WTC11 (cell line): ENCODE data around the gene KARS1. TPM values are rescaled to one million over a fixed set of nuclear protein-coding genes. Genes with fewer than 3 reads are reported as not detected.

Source experiments
- ATAC-seq: fragments of 200-7000 bp; cut with Tn5 transposase; 2 replicates; pipeline ENCODE4 v1.10.0; 2021; ENCODE audit warnings: mild to moderate bottlenecking, moderate library complexity
- CTCF ChIA-PET: fragments of 300-600 bp; sonication (Branson Sonifier 250); formaldehyde crosslinking; loops from one replicate; lab custom pipeline; 2021; ENCODE audit warnings: antibody characterized with exemption; lab: Charles Lee
- POLR2A ChIA-PET: fragments of 350-600 bp; sonication (Branson Sonifier 250); formaldehyde crosslinking; loops from one replicate; lab custom pipeline; 2021; ENCODE audit warnings: antibody characterized with exemption; lab: Charles Lee
- DNase-seq: peaks from one replicate; pipeline ENCODE4 v3.0.0; 2021; ENCODE audit warnings: low spot score
- H3K27ac Mint-ChIP-seq: 2 replicates; pipeline ENCODE4 v1.8.0; 2021; ENCODE audit warnings: mixed read lengths
- H3K27me3 Mint-ChIP-seq: 2 replicates; pipeline ENCODE4 v1.8.0; 2021; ENCODE audit warnings: low read depth, mild to moderate bottlenecking, moderate library complexity, mixed read lengths
- H3K36me3 Mint-ChIP-seq: 2 replicates; pipeline ENCODE4 v1.8.0; 2021; ENCODE audit warnings: mixed read lengths
- H3K4me1 Mint-ChIP-seq: 2 replicates; pipeline ENCODE4 v1.8.0; 2022; ENCODE audit warnings: mixed read lengths
- H3K4me3 Mint-ChIP-seq: 2 replicates; pipeline ENCODE4 v1.8.0; 2021; ENCODE audit warnings: mild to moderate bottlenecking, moderate library complexity, mixed read lengths
- H3K9me3 Mint-ChIP-seq: 2 replicates; pipeline ENCODE4 v1.8.0; 2021; ENCODE audit warnings: mixed read lengths
- ETV6 ChIP-seq: sonication (generic); formaldehyde crosslinking; IDR thresholded peaks from 2 replicates; pipeline ENCODE4 v1.8.1; 2022; ENCODE audit warnings: mild to moderate bottlenecking, missing genetic modification reagents
- NFATC4 ChIP-seq: fragments of 250-450 bp; sonication (Bioruptor Pico); IDR thresholded peaks from 2 replicates; pipeline ENCODE4 v1.9.0; 2021; ENCODE audit warnings: mild to moderate bottlenecking
- SOX15 ChIP-seq: fragments of 250-450 bp; sonication (Bioruptor Pico); IDR thresholded peaks from 2 replicates; pipeline ENCODE4 v1.9.0; 2021; ENCODE audit warnings: mild to moderate bottlenecking
- TEAD4 ChIP-seq: sonication (generic); formaldehyde crosslinking; IDR thresholded peaks from 2 replicates; pipeline ENCODE4 v1.8.0; 2022; ENCODE audit warnings: mild to moderate bottlenecking, missing genetic modification reagents
- ZNF396 ChIP-seq: fragments of 250-450 bp; sonication (Bioruptor Pico); IDR thresholded peaks from 2 replicates; pipeline ENCODE4 v1.8.0; 2021; ENCODE audit warnings: mild to moderate bottlenecking, moderate library complexity, borderline replicate concordance
- total RNA-seq: library from RNA; stranded (reverse); gene quantifications from 3 replicates; pipeline ENCODE4 v1.2.3, GENCODE V29; 2021
- TF ChIP-seq, protein P1 (sequence below): sonication (generic); formaldehyde crosslinking; IDR thresholded peaks from 2 replicates; pipeline ENCODE4 v1.8.1; 2023; ENCODE audit warnings: mild to moderate bottlenecking, missing genetic modification reagents, borderline replicate concordance
- TF ChIP-seq, protein P2 (sequence below): sonication (generic); formaldehyde crosslinking; IDR thresholded peaks from 2 replicates; pipeline ENCODE4 v1.8.0; 2023; ENCODE audit warnings: mild to moderate bottlenecking, missing genetic modification reagents
- TF ChIP-seq, protein P3 (sequence below): fragments of 200-600 bp; IDR thresholded peaks from 2 replicates; pipeline ENCODE4 v1.8.0; 2022; ENCODE audit warnings: antibody characterized with exemption
- TF ChIP-seq, protein P4 (sequence below): fragments of 250-450 bp; sonication (Bioruptor Pico); IDR thresholded peaks from 2 replicates; pipeline ENCODE4 v1.9.0; 2021; ENCODE audit warnings: mild to moderate bottlenecking, borderline replicate concordance
- TF ChIP-seq, protein P5 (sequence below): sonication (generic); formaldehyde crosslinking; conservative IDR thresholded peaks from 2 replicates; pipeline ENCODE4 v1.8.1; 2023; ENCODE audit warnings: mild to moderate bottlenecking, low read depth, missing genetic modification reagents, moderate library complexity

Gene KARS1
- total RNA-seq, 1 experiment from 2014 or later: 199 TPM

DNA sequence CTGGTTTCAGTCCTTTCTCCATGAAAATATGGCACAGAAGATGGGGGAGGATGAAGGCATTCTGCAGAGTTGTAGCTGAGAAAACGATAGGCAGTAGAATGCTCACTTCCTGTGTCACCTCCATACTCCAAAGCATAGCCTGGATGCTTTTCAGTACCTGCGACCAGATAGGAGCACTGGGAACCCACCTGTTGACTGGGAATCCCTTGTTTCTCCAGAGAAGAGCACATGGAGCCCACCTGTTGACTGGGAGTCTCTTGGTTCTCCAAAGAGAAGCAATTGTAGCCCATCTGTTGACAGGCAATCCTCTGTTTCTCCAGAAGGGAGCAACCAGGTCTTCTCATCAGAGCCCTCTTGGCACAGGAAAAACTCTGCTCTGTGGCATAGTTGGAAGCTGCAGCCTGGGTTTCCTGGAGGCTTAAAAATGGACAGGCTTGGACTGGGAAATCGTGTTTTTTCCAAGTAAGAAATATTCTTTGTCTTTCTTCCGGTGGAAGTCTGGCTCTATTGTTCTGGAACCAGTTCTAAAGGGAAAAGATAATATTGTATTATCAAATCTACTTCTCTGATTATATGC lies 13.3 kb upstream of the KARS1 start:
- Mint-ChIP-seq H3K27ac (no peak overlapping the region), H3K27me3 (no peaks in the 10 kb centered on the region; the same call in 1 of the 2 replicates), H3K36me3 (peaks cover 20% of the 10 kb centered on the region), H3K4me1 (no peaks in the 10 kb centered on the region), H3K9me3 (peaks cover 13% of the 10 kb centered on the region), H3K4me3 (no peak overlapping the region)
- ATAC-seq: no peak
- no peak for TF ChIP-seq TEAD4 (CRISPR knock-in tag)
- TF ChIP-seq, protein P1, sequence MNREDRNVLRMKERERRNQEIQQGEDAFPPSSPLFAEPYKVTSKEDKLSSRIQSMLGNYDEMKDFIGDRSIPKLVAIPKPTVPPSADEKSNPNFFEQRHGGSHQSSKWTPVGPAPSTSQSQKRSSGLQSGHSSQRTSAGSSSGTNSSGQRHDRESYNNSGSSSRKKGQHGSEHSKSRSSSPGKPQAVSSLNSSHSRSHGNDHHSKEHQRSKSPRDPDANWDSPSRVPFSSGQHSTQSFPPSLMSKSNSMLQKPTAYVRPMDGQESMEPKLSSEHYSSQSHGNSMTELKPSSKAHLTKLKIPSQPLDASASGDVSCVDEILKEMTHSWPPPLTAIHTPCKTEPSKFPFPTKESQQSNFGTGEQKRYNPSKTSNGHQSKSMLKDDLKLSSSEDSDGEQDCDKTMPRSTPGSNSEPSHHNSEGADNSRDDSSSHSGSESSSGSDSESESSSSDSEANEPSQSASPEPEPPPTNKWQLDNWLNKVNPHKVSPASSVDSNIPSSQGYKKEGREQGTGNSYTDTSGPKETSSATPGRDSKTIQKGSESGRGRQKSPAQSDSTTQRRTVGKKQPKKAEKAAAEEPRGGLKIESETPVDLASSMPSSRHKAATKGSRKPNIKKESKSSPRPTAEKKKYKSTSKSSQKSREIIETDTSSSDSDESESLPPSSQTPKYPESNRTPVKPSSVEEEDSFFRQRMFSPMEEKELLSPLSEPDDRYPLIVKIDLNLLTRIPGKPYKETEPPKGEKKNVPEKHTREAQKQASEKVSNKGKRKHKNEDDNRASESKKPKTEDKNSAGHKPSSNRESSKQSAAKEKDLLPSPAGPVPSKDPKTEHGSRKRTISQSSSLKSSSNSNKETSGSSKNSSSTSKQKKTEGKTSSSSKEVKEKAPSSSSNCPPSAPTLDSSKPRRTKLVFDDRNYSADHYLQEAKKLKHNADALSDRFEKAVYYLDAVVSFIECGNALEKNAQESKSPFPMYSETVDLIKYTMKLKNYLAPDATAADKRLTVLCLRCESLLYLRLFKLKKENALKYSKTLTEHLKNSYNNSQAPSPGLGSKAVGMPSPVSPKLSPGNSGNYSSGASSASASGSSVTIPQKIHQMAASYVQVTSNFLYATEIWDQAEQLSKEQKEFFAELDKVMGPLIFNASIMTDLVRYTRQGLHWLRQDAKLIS (CRISPR knock-in tag): no peak
- POLR2A ChIA-PET: interaction anchor here (0.6 kb wide), 1 partner anchor 124 kb away, joined by 4 read pairs; no protein-coding TSS in a partner anchor
- CTCF ChIA-PET: no interaction called here
- no peak for DNase-seq

DNA sequence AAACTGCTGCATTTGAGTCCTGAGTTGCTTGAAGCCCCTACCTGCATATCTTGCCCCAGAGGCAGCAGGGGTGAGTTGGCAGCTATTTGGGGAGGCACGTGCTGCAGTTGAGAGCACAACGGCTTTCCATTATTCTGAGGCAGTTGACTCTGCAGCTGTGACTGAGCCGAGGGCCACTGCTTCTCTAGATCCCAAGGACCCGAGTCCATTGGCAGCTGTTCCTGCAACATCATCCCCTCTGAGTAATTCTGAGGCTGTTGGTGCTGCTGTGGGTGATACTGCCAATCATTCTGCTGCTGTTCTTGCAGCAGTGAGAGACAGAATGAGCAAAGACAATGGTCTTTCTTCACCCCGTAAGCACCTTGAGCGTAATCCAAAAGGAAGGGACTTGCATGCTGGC lies 12.9 kb upstream of the KARS1 start:
- CTCF ChIA-PET: no interaction called here

DNA sequence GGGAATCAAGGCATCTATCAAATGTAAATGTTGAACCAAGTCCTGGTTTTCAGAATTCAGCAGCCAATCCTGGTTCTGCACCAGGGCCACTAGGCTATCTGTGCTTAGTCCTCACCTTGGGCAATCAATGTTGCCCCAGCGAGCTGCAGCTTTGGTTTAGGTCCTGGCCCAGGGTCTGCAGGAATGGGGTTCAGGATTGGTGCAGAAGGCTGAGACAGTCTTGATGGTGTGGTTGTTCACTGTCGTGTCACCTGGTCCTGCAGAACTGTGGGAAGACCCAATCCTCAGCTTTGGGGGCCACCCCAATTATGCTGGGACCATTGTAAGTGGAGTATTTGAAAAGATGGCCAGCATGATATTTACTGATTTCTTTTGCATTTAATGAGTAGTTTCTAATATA lies 10.7 kb upstream of the KARS1 start:
- H3K9me3 Mint-ChIP-seq: no peaks in the 10 kb centered on the region
- POLR2A ChIA-PET: no interaction called here
- no peak overlapping the region for H3K27ac Mint-ChIP-seq
- no peaks in the 10 kb centered on the region for H3K27me3 Mint-ChIP-seq
- CTCF ChIA-PET: no interaction called here
- H3K4me1 Mint-ChIP-seq: no peaks in the 10 kb centered on the region
- peaks cover 39% of the 10 kb centered on the region for H3K36me3 Mint-ChIP-seq
- H3K4me3 Mint-ChIP-seq: no peak overlapping the region
- DNase-seq: no peak
- no peak for ATAC-seq
- TF ChIP-seq NFATC4: no peak
- TF ChIP-seq, protein P2, sequence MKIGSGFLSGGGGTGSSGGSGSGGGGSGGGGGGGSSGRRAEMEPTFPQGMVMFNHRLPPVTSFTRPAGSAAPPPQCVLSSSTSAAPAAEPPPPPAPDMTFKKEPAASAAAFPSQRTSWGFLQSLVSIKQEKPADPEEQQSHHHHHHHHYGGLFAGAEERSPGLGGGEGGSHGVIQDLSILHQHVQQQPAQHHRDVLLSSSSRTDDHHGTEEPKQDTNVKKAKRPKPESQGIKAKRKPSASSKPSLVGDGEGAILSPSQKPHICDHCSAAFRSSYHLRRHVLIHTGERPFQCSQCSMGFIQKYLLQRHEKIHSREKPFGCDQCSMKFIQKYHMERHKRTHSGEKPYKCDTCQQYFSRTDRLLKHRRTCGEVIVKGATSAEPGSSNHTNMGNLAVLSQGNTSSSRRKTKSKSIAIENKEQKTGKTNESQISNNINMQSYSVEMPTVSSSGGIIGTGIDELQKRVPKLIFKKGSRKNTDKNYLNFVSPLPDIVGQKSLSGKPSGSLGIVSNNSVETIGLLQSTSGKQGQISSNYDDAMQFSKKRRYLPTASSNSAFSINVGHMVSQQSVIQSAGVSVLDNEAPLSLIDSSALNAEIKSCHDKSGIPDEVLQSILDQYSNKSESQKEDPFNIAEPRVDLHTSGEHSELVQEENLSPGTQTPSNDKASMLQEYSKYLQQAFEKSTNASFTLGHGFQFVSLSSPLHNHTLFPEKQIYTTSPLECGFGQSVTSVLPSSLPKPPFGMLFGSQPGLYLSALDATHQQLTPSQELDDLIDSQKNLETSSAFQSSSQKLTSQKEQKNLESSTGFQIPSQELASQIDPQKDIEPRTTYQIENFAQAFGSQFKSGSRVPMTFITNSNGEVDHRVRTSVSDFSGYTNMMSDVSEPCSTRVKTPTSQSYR (CRISPR knock-in tag): no peak
- TF ChIP-seq, protein P3, sequence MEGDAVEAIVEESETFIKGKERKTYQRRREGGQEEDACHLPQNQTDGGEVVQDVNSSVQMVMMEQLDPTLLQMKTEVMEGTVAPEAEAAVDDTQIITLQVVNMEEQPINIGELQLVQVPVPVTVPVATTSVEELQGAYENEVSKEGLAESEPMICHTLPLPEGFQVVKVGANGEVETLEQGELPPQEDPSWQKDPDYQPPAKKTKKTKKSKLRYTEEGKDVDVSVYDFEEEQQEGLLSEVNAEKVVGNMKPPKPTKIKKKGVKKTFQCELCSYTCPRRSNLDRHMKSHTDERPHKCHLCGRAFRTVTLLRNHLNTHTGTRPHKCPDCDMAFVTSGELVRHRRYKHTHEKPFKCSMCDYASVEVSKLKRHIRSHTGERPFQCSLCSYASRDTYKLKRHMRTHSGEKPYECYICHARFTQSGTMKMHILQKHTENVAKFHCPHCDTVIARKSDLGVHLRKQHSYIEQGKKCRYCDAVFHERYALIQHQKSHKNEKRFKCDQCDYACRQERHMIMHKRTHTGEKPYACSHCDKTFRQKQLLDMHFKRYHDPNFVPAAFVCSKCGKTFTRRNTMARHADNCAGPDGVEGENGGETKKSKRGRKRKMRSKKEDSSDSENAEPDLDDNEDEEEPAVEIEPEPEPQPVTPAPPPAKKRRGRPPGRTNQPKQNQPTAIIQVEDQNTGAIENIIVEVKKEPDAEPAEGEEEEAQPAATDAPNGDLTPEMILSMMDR: no peak
- TF ChIP-seq ZNF396 (CRISPR knock-in tag): no peak

More for the DNA sequence above, 12.9 kb upstream of the KARS1 start:
- ATAC-seq (no peak), DNase-seq (no peak)
- Mint-ChIP-seq H3K4me1 (no peaks in the 10 kb centered on the region), H3K4me3 (no peak overlapping the region), H3K27ac (no peak overlapping the region), H3K36me3 (peaks cover 24% of the 10 kb centered on the region), H3K27me3 (no peaks in the 10 kb centered on the region; the same call in 1 of the 2 replicates), H3K9me3 (peaks cover 11% of the 10 kb centered on the region)
- TF ChIP-seq, protein P4, sequence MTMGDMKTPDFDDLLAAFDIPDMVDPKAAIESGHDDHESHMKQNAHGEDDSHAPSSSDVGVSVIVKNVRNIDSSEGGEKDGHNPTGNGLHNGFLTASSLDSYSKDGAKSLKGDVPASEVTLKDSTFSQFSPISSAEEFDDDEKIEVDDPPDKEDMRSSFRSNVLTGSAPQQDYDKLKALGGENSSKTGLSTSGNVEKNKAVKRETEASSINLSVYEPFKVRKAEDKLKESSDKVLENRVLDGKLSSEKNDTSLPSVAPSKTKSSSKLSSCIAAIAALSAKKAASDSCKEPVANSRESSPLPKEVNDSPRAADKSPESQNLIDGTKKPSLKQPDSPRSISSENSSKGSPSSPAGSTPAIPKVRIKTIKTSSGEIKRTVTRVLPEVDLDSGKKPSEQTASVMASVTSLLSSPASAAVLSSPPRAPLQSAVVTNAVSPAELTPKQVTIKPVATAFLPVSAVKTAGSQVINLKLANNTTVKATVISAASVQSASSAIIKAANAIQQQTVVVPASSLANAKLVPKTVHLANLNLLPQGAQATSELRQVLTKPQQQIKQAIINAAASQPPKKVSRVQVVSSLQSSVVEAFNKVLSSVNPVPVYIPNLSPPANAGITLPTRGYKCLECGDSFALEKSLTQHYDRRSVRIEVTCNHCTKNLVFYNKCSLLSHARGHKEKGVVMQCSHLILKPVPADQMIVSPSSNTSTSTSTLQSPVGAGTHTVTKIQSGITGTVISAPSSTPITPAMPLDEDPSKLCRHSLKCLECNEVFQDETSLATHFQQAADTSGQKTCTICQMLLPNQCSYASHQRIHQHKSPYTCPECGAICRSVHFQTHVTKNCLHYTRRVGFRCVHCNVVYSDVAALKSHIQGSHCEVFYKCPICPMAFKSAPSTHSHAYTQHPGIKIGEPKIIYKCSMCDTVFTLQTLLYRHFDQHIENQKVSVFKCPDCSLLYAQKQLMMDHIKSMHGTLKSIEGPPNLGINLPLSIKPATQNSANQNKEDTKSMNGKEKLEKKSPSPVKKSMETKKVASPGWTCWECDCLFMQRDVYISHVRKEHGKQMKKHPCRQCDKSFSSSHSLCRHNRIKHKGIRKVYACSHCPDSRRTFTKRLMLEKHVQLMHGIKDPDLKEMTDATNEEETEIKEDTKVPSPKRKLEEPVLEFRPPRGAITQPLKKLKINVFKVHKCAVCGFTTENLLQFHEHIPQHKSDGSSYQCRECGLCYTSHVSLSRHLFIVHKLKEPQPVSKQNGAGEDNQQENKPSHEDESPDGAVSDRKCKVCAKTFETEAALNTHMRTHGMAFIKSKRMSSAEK (CRISPR knock-in tag): no peak
- TF ChIP-seq SOX15: no peak
- TF ChIP-seq ETV6 (CRISPR knock-in tag): no peak
- TF ChIP-seq, protein P5, sequence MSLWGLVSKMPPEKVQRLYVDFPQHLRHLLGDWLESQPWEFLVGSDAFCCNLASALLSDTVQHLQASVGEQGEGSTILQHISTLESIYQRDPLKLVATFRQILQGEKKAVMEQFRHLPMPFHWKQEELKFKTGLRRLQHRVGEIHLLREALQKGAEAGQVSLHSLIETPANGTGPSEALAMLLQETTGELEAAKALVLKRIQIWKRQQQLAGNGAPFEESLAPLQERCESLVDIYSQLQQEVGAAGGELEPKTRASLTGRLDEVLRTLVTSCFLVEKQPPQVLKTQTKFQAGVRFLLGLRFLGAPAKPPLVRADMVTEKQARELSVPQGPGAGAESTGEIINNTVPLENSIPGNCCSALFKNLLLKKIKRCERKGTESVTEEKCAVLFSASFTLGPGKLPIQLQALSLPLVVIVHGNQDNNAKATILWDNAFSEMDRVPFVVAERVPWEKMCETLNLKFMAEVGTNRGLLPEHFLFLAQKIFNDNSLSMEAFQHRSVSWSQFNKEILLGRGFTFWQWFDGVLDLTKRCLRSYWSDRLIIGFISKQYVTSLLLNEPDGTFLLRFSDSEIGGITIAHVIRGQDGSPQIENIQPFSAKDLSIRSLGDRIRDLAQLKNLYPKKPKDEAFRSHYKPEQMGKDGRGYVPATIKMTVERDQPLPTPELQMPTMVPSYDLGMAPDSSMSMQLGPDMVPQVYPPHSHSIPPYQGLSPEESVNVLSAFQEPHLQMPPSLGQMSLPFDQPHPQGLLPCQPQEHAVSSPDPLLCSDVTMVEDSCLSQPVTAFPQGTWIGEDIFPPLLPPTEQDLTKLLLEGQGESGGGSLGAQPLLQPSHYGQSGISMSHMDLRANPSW (CRISPR knock-in tag): no peak
- POLR2A ChIA-PET: interaction anchor here (0.6 kb wide), 2 partner anchors 104 to 124 kb away, joined by 4 read pairs; no protein-coding TSS in a partner anchor
